ENCODE data around the gene ABCD2. TPM values are rescaled to one million over a fixed set of nuclear protein-coding genes. Genes with fewer than 3 reads are reported as not detected.

Gene ABCD2
- total and polyA plus RNA-seq, 4 donors = 4.0 to 21.2 (median 8.9) TPM

DNA sequence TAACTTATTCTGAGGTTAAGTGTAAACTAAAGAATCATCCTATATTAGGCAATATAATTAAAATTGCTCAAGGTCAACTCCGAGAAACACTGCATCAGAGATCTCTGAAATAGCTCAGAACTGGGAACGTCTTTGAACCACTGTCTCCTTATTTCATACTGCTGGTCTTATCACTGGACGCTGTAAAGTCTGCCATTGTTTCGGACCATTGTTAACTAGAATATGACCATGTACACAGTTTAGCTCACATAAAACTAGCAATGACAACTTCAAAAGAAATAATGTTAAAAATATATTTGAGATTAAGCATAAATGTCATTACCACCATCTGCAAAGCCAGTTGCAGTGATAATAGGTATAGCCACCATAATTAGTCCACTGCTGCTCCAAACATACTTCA lies 2.9 kb downstream of the ABCD2 start:
- H3K4me3 ChIP-seq (ENCODE audit: low read depth, low read length) = peak overlapping the region; percentile 14
- no peak for DNase-seq (ENCODE audit: low read depth in 4 of 6, low spot score in 6 of 6)
- H3K27ac ChIP-seq (ENCODE audit: low read depth, low read length) = no peak overlapping the region
- H3K27me3 ChIP-seq (ENCODE audit: control insufficient read depth, insufficient read depth, low read length) = no peaks in the 10 kb centered on the region
- H3K4me1 ChIP-seq (ENCODE audit: control insufficient read depth, insufficient read depth, low read length) = no peaks in the 10 kb centered on the region
- no peaks in the 10 kb centered on the region for H3K9me3 ChIP-seq (ENCODE audit: control insufficient read depth, insufficient read depth, low read length)
- 60% methylated on average over 2 of the region's 4 CpGs for WGBS (ENCODE audit: insufficient coverage)
- H3K36me3 ChIP-seq (ENCODE audit: control insufficient read depth, insufficient read depth, low read length) = no peaks in the 10 kb centered on the region

DNA sequence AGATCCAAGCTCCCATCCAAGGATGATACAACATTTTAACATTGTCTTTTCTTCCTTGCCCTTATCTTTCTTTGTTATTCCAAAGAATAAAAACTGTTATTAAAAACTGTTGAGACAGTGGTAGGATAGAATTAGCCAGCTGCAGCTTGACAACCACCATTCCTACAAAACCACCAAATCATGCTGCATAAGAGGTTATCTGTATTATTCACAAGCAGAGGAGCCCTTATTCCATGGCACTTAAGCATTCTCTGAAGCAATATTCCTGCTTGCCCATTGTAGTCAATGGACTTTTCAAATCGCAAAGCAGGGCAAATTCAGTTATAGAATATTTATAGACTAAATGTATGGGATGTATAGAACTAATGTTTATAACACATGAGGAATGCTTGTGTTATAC lies 3.4 kb downstream of the ABCD2 start:
- no peaks in the 10 kb centered on the region for H3K9me3 ChIP-seq (ENCODE audit: control insufficient read depth, insufficient read depth, low read length)
- no peaks in the 10 kb centered on the region for H3K4me1 ChIP-seq (ENCODE audit: control insufficient read depth, insufficient read depth, low read length)
- H3K27me3 ChIP-seq (ENCODE audit: control insufficient read depth, insufficient read depth, low read length) = no peaks in the 10 kb centered on the region
- no peak for DNase-seq (ENCODE audit: low read depth in 4 of 6, low spot score in 6 of 6)
- WGBS (ENCODE audit: insufficient coverage) = no CpG with 5 or more reads among the region's 1 CpG
- H3K4me3 ChIP-seq (ENCODE audit: low read depth, low read length) = peak overlapping the region; percentile 14
- no peak overlapping the region for H3K27ac ChIP-seq (ENCODE audit: low read depth, low read length)
- no peaks in the 10 kb centered on the region for H3K36me3 ChIP-seq (ENCODE audit: control insufficient read depth, insufficient read depth, low read length)

GRCh38 chr12:39613525-39613924 lies 6.1 kb downstream of the ABCD2 start:
- DNase-seq (ENCODE audit: low read depth in 4 of 6, low spot score in 6 of 6) = no peak
- no peak overlapping the region for H3K4me3 ChIP-seq (ENCODE audit: low read depth, low read length)
- WGBS (ENCODE audit: insufficient coverage) = 100% methylated on average over 1 of the region's 2 CpGs
- H3K27ac ChIP-seq (ENCODE audit: low read depth, low read length) = no peak overlapping the region
- no peaks in the 10 kb centered on the region for H3K4me1 ChIP-seq (ENCODE audit: control insufficient read depth, insufficient read depth, low read length)
- no peaks in the 10 kb centered on the region for H3K9me3 ChIP-seq (ENCODE audit: control insufficient read depth, insufficient read depth, low read length)
- no peaks in the 10 kb centered on the region for H3K27me3 ChIP-seq (ENCODE audit: control insufficient read depth, insufficient read depth, low read length)
- H3K36me3 ChIP-seq (ENCODE audit: control insufficient read depth, insufficient read depth, low read length) = no peaks in the 10 kb centered on the region

DNA sequence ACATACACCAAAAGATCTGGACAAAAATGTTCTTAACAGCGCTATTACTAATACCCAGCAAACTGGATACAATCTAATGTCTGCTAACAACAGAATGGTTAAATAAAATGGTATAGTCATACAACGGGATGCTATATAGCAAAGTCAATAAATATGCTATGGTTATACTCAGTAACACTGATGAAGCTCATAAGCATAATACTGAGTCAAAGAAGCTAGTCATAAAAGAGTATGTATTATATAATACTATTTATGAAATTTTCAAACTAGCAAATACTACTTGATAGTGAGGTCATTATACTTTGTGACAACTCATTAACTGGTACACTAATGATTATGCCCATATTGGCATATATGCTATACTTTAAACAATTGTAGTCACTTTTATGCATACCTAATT lies 7.4 kb downstream of the ABCD2 start:
- no peak for DNase-seq (ENCODE audit: low read depth in 4 of 6, low spot score in 6 of 6)
- WGBS (ENCODE audit: insufficient coverage) = no CpG with 5 or more reads among the region's 2 CpGs
- H3K36me3 ChIP-seq (ENCODE audit: control insufficient read depth, insufficient read depth, low read length) = no peaks in the 10 kb centered on the region
- H3K4me1 ChIP-seq (ENCODE audit: control insufficient read depth, insufficient read depth, low read length) = no peaks in the 10 kb centered on the region
- no peaks in the 10 kb centered on the region for H3K27me3 ChIP-seq (ENCODE audit: control insufficient read depth, insufficient read depth, low read length)
- no peaks in the 10 kb centered on the region for H3K9me3 ChIP-seq (ENCODE audit: control insufficient read depth, insufficient read depth, low read length)
- no peak overlapping the region for H3K27ac ChIP-seq (ENCODE audit: low read depth, low read length)
- no peak overlapping the region for H3K4me3 ChIP-seq (ENCODE audit: low read depth, low read length)

GRCh38 chr12:39611818-39612217 lies 7.8 kb downstream of the ABCD2 start:
- H3K27me3 ChIP-seq (ENCODE audit: control insufficient read depth, insufficient read depth, low read length) = no peaks in the 10 kb centered on the region
- no peak overlapping the region for H3K4me3 ChIP-seq (ENCODE audit: low read depth, low read length)
- H3K9me3 ChIP-seq (ENCODE audit: control insufficient read depth, insufficient read depth, low read length) = no peaks in the 10 kb centered on the region
- no peak for DNase-seq (ENCODE audit: low read depth in 4 of 6, low spot score in 6 of 6)
- H3K27ac ChIP-seq (ENCODE audit: low read depth, low read length) = no peak overlapping the region
- no peaks in the 10 kb centered on the region for H3K36me3 ChIP-seq (ENCODE audit: control insufficient read depth, insufficient read depth, low read length)
- no CpG with 5 or more reads among the region's 2 CpGs for WGBS (ENCODE audit: insufficient coverage)
- H3K4me1 ChIP-seq (ENCODE audit: control insufficient read depth, insufficient read depth, low read length) = no peaks in the 10 kb centered on the region

DNA sequence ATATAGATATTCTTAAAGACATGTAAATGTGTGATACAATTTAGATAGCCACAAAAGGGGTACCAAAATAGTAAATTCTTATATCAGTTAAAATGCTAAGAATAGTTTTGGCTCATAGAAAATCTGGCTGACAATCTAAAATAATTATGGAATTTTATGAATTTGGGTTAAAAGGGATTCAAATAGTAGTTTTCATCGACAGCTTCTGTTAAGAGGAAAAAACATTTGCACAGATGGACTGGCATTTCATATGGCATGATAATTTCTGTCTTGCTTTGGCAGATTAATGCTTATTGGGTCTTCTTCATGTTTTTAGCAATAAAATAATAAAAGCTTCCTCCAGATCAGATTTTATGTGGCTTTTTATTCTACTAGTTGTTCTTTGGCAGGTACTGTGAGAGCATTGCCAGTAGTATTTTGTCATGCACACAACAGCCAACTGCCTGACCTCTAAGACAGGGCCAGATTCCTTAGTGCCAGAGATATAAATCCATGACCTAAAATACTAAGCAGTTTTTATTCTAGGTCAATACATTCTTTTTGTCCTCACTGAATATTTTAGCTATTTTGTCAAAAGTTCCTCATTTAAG lies 9.1 kb downstream of the ABCD2 start:
- H3K36me3 ChIP-seq (ENCODE audit: control insufficient read depth, insufficient read depth, low read length) = no peaks in the 10 kb centered on the region
- WGBS (ENCODE audit: insufficient coverage) = 83% methylated on average over 1 of the region's 1 CpG
- peak in 1 of 6 donors; percentile 74 for DNase-seq (ENCODE audit: low read depth in 4 of 6, low spot score in 6 of 6)

DNA sequence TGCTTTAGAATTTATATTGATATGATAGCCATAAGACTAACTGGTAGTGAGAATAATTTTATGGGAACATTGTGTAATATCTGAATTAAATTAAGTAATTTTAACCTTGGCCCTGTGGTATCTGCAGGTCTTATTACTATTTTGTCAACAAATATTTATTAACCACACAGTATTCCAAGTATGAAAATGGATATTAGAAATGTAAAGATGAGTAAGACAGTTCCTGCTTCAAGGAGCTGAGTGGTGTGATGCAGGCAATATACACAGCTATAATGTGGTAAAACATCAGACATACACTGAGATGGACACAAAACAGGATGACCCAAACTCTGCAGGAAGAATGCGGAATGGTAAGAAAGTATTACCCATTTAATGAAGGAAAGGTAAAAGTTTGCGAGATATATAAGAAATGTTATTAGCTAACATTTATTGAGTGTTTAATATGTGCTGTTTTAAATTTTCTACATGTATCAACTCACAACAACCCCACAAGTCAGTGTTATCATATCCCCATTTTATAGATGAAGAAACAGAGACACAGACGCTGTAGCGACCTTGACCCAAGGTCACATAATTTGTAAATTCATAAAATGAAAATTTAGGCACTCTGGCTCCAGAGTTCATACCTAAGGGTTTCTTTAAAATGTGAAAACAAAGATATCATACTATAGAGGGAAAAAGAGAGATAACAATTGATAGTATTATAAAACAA lies 12.7 kb downstream of the ABCD2 start:
- Histone ChIP-seq H3K27ac (ENCODE audit: low read depth, low read length) (no peak overlapping the region), H3K4me3 (ENCODE audit: low read depth, low read length) (no peak overlapping the region), H3K27me3 (ENCODE audit: control insufficient read depth, insufficient read depth, low read length) (no peaks in the 10 kb centered on the region), H3K9me3 (ENCODE audit: control insufficient read depth, insufficient read depth, low read length) (no peaks in the 10 kb centered on the region), H3K4me1 (ENCODE audit: control insufficient read depth, insufficient read depth, low read length) (no peaks in the 10 kb centered on the region), H3K36me3 (ENCODE audit: control insufficient read depth, insufficient read depth, low read length) (no peaks in the 10 kb centered on the region)
- WGBS (ENCODE audit: insufficient coverage) = no CpG with 5 or more reads among the region's 4 CpGs
- no peak for DNase-seq (ENCODE audit: low read depth in 4 of 6, low spot score in 6 of 6)

More for the DNA sequence above, 9.1 kb downstream of the ABCD2 start:
- Histone ChIP-seq H3K9me3 (ENCODE audit: control insufficient read depth, insufficient read depth, low read length) (no peaks in the 10 kb centered on the region), H3K4me3 (ENCODE audit: low read depth, low read length) (no peak overlapping the region), H3K27ac (ENCODE audit: low read depth, low read length) (no peak overlapping the region), H3K4me1 (ENCODE audit: control insufficient read depth, insufficient read depth, low read length) (no peaks in the 10 kb centered on the region), H3K27me3 (ENCODE audit: control insufficient read depth, insufficient read depth, low read length) (no peaks in the 10 kb centered on the region)

- no peaks in the 10 kb centered on the region for H3K27me3 ChIP-seq (ENCODE audit: control insufficient read depth, insufficient read depth, low read length)
- no peak overlapping the region for H3K27ac ChIP-seq (ENCODE audit: low read depth, low read length)
- WGBS (ENCODE audit: insufficient coverage) = 67% methylated on average over 1 of the region's 3 CpGs
- no peaks in the 10 kb centered on the region for H3K4me1 ChIP-seq (ENCODE audit: control insufficient read depth, insufficient read depth, low read length)
- no peaks in the 10 kb centered on the region for H3K9me3 ChIP-seq (ENCODE audit: control insufficient read depth, insufficient read depth, low read length)
- no peaks in the 10 kb centered on the region for H3K36me3 ChIP-seq (ENCODE audit: control insufficient read depth, insufficient read depth, low read length)
- no peak overlapping the region for H3K4me3 ChIP-seq (ENCODE audit: low read depth, low read length)
- no peak for DNase-seq (ENCODE audit: low read depth in 4 of 6, low spot score in 6 of 6)
Measured at GRCh38 chr12:39605996-39606395, 13.6 kb downstream of the ABCD2 start.

GRCh38 chr12:39605501-39605900 lies 14.1 kb downstream of the ABCD2 start:
- Histone ChIP-seq H3K36me3 (ENCODE audit: control insufficient read depth, insufficient read depth, low read length) (no peaks in the 10 kb centered on the region), H3K4me3 (ENCODE audit: low read depth, low read length) (no peak overlapping the region), H3K4me1 (ENCODE audit: control insufficient read depth, insufficient read depth, low read length) (no peaks in the 10 kb centered on the region), H3K9me3 (ENCODE audit: control insufficient read depth, insufficient read depth, low read length) (no peaks in the 10 kb centered on the region), H3K27me3 (ENCODE audit: control insufficient read depth, insufficient read depth, low read length) (no peaks in the 10 kb centered on the region), H3K27ac (ENCODE audit: low read depth, low read length) (no peak overlapping the region)
- no CpG with 5 or more reads among the region's 1 CpG for WGBS (ENCODE audit: insufficient coverage)
- no peak for DNase-seq (ENCODE audit: low read depth in 4 of 6, low spot score in 6 of 6)

DNA sequence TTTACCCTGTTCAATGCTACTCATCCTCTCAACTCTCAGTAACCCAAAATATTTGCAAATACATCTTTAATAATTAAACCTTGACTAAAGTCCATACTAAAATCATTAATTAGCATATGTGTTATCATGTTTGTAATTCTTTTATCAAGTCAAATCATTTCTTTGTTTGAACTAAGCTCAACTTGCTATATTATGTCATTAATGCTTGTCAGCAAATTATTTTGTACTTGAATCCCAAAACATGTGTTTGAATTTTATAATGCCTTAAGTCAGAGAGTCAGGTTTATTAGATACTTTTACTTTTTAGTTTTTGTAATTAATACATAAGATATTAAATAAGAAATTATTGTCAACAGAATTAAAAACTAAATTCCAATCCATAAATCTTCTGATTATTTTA lies 16.5 kb downstream of the ABCD2 start:
- Histone ChIP-seq H3K36me3 (ENCODE audit: control insufficient read depth, insufficient read depth, low read length) (no peaks in the 10 kb centered on the region), H3K4me3 (ENCODE audit: low read depth, low read length) (no peak overlapping the region), H3K9me3 (ENCODE audit: control insufficient read depth, insufficient read depth, low read length) (no peaks in the 10 kb centered on the region), H3K27ac (ENCODE audit: low read depth, low read length) (no peak overlapping the region), H3K4me1 (ENCODE audit: control insufficient read depth, insufficient read depth, low read length) (no peaks in the 10 kb centered on the region), H3K27me3 (ENCODE audit: control insufficient read depth, insufficient read depth, low read length) (no peaks in the 10 kb centered on the region)
- no peak for DNase-seq (ENCODE audit: low read depth in 4 of 6, low spot score in 6 of 6)

All from spinal cord (tissue), 10 donors.